H1 (cell line): Measurements from ENCODE around the gene GALNT2. TPM values are rescaled to one million over a fixed set of nuclear protein-coding genes. Genes with fewer than 3 reads are reported as not detected.

Experiments
- CTCF ChIA-PET: fragments of 300-600 bp; sonication (Branson Sonifier 250); formaldehyde crosslinking; loops from one replicate; lab custom pipeline; 2021; ENCODE audit not compliant: partially characterized antibody; lab: Charles Lee
- POLR2A ChIA-PET: fragments of 300-600 bp; sonication (Branson Sonifier 250); formaldehyde crosslinking; loops from one replicate; lab custom pipeline; 2021; ENCODE audit warnings: inconsistent platforms; ENCODE audit not compliant: partially characterized antibody; lab: Charles Lee
- DNase-seq, 2 experiments: peaks; one replicate each; pipeline versions ENCODE4 v3.0.0 to v3.0.0-alpha.2; 2010 to 2022; ENCODE audit warnings: low spot score in 2 of 2, low read depth in 1 of 2, mixed read lengths in 1 of 2
- FAIRE-seq: peaks from 2 replicates; lab custom pipeline; 2011; peaks lifted over from hg19 to GRCh38; lab: Jason Lieb, UNC
- H2AFZ ChIP-seq: 2 replicates; pipeline ENCODE4 v1.8.1; 2012; ENCODE audit warnings: low read length, inconsistent platforms
- H2AK5ac ChIP-seq: 2 replicates; pipeline ENCODE4 v1.6.1; 2013; ENCODE audit warnings: low read depth, low read length
- H2BK120ac ChIP-seq: replicated peaks from 2 replicates; pipeline ENCODE3; 2013; ENCODE audit warnings: low read depth, low read length, inconsistent platforms
- H2BK12ac ChIP-seq: 2 replicates; pipeline ENCODE4 v1.6.1; 2013; ENCODE audit warnings: low read depth, low read length
- H2BK15ac ChIP-seq: 2 replicates; pipeline ENCODE4 v1.6.1; 2013; ENCODE audit warnings: low read length
- H2BK20ac ChIP-seq: 2 replicates; pipeline ENCODE4 v1.6.1; 2013; ENCODE audit warnings: low read length
- H2BK5ac ChIP-seq: 2 replicates; pipeline ENCODE4 v1.6.1; 2013; ENCODE audit warnings: low read depth, low read length
- H3K14ac ChIP-seq: 2 replicates; pipeline ENCODE4 v1.6.1; 2013; ENCODE audit warnings: inconsistent platforms; ENCODE audit not compliant: insufficient read length
- H3K18ac ChIP-seq: 2 replicates; pipeline ENCODE4 v1.6.1; 2013; ENCODE audit warnings: low read length; ENCODE audit errors: extremely low read depth
- H3K23ac ChIP-seq: 2 replicates; pipeline ENCODE4 v1.6.1; 2013; ENCODE audit warnings: inconsistent platforms; ENCODE audit not compliant: insufficient read length
- H3K23me2 ChIP-seq: 2 replicates; pipeline ENCODE4 v1.6.1; 2013; ENCODE audit warnings: low read depth, low read length
- H3K27ac ChIP-seq: 2 replicates; pipeline ENCODE4 v1.6.1; 2011; ENCODE audit warnings: low read depth, low read length, inconsistent platforms
- H3K27me3 ChIP-seq, 4 experiments: replicated peaks in 1 of 4; 1 replicate in 1 of 4; 2 replicates in 3 of 4; pipeline versions ENCODE4 v1.6.1 to v1.8.1; 2011 to 2013; ENCODE audit warnings: low read length in 3 of 4, mild to moderate bottlenecking in 3 of 4, inconsistent platforms in 2 of 4, mixed read lengths in 2 of 4, moderate library complexity in 1 of 4; ENCODE audit not compliant: control insufficient read depth in 3 of 4, insufficient read depth in 3 of 4; ENCODE audit errors: extremely low read depth in 1 of 4
- H3K36me3 ChIP-seq, 4 experiments: 2 replicates each; pipeline versions ENCODE4 v1.6.1 to v1.8.1; 2011 to 2013; ENCODE audit warnings: mild to moderate bottlenecking in 4 of 4, low read length in 3 of 4, moderate library complexity in 2 of 4, control low read depth in 1 of 4, inconsistent platforms in 1 of 4; ENCODE audit not compliant: insufficient read depth in 4 of 4, control insufficient read depth in 2 of 4
- H3K4ac ChIP-seq: replicated peaks from 2 replicates; pipeline ENCODE3; 2013; ENCODE audit warnings: low read length, low read depth, mixed read lengths, inconsistent platforms; ENCODE audit not compliant: insufficient read length
- H3K4me1 ChIP-seq, 4 experiments: replicated peaks in 1 of 4; 1 replicate in 1 of 4; 2 replicates in 3 of 4; pipeline versions ENCODE4 v1.6.1 to v1.8.1; 2011 to 2013; ENCODE audit warnings: low read length in 3 of 4, inconsistent platforms in 2 of 4, mixed read lengths in 1 of 4; ENCODE audit not compliant: insufficient read depth in 4 of 4, control insufficient read depth in 3 of 4
- H3K4me2 ChIP-seq, 2 experiments: 2 replicates each; pipeline versions ENCODE4 v1.6.1 to v1.8.1; 2011 to 2013; ENCODE audit warnings: low read depth in 2 of 2, low read length in 2 of 2, control low read depth in 1 of 2, inconsistent platforms in 1 of 2, mild to moderate bottlenecking in 1 of 2; ENCODE audit not compliant: insufficient read depth in 1 of 2
- H3K4me3 ChIP-seq, 4 experiments: fragments of 200-600, 300-600 bp in 1 of 4; sonication (generic), shearing (Covaris generic), sonication (Bioruptor Twin) in 1 of 4; 2 replicates each; pipeline versions ENCODE4 v1.5.1 to v1.8.1; 2011 to 2016; ENCODE audit warnings: low read length in 4 of 4, low read depth in 3 of 4, control low read depth in 2 of 4, inconsistent platforms in 2 of 4, mild to moderate bottlenecking in 2 of 4, mixed read lengths in 1 of 4, moderate library complexity in 1 of 4; ENCODE audit not compliant: insufficient read depth in 2 of 4; ENCODE audit errors: extremely low read depth in 1 of 4
- H3K56ac ChIP-seq: replicated peaks from 2 replicates; pipeline ENCODE3; 2013; ENCODE audit warnings: low read depth, mild to moderate bottlenecking, mixed read lengths, low read length, inconsistent platforms; ENCODE audit not compliant: insufficient read length
- H3K79me1 ChIP-seq: 2 replicates; pipeline ENCODE4 v1.6.1; 2013; ENCODE audit warnings: low read depth, low read length, control low read depth
- H3K79me2 ChIP-seq, 2 experiments: 2 replicates each; pipeline versions ENCODE4 v1.6.1 to v1.8.1; 2012 to 2013; ENCODE audit warnings: low read length in 2 of 2, mild to moderate bottlenecking in 2 of 2, inconsistent platforms in 1 of 2; ENCODE audit not compliant: insufficient read depth in 2 of 2, control insufficient read depth in 1 of 2
- H3K9ac ChIP-seq, 4 experiments: replicated peaks in 1 of 4; 1 replicate in 1 of 4; 2 replicates in 3 of 4; pipeline versions ENCODE4 v1.6.1 to v1.8.1; 2011 to 2013; ENCODE audit warnings: low read depth in 3 of 4, low read length in 3 of 4, control low read depth in 2 of 4, mild to moderate bottlenecking in 2 of 4, moderate library complexity in 2 of 4, inconsistent platforms in 1 of 4; ENCODE audit errors: extremely low read depth in 1 of 4
- H3K9me3 ChIP-seq, 2 experiments: 2 replicates each; pipeline versions ENCODE4 v1.6.1 to v1.8.1; 2012 to 2013; ENCODE audit warnings: mild to moderate bottlenecking in 2 of 2, moderate library complexity in 2 of 2, control low read depth in 1 of 2, inconsistent platforms in 1 of 2, low read depth in 1 of 2, low read length in 1 of 2, mixed read lengths in 1 of 2; ENCODE audit not compliant: insufficient read depth in 2 of 2
- H4K20me1 ChIP-seq, 2 experiments: replicated peaks in 1 of 2; 2 replicates each; pipeline versions ENCODE3 to v1.8.1; 2011 to 2013; ENCODE audit warnings: inconsistent platforms in 2 of 2, low read length in 2 of 2, mild to moderate bottlenecking in 1 of 2; ENCODE audit not compliant: insufficient read depth in 2 of 2, control insufficient read depth in 1 of 2
- H4K5ac ChIP-seq: 2 replicates; pipeline ENCODE4 v1.6.1; 2013; ENCODE audit warnings: low read length, low read depth, mixed read lengths, inconsistent platforms; ENCODE audit not compliant: insufficient read length
- H4K8ac ChIP-seq: 2 replicates; pipeline ENCODE4 v1.8.0; 2013; ENCODE audit warnings: mild to moderate bottlenecking, moderate library complexity, low read length, inconsistent platforms; ENCODE audit not compliant: insufficient read depth; ENCODE audit errors: extremely low read depth
- H4K91ac ChIP-seq: replicated peaks from 2 replicates; pipeline ENCODE3; 2013; ENCODE audit warnings: low read length, mixed read lengths, inconsistent platforms; ENCODE audit not compliant: insufficient read length
- EP300 ChIP-seq, 2 experiments: IDR thresholded peaks; 1 replicate in 1 of 2; 2 replicates in 1 of 2; pipeline ENCODE4 v1.6.1; 2011 to 2012; ENCODE audit warnings: low read depth in 2 of 2, low read length in 2 of 2, mild to moderate bottlenecking in 2 of 2, borderline replicate concordance in 1 of 2, inconsistent platforms in 1 of 2, moderate library complexity in 1 of 2
- GABPA ChIP-seq: IDR thresholded peaks from 2 replicates; pipeline ENCODE4 v1.6.1; 2011; ENCODE audit warnings: mild to moderate bottlenecking, low read length, moderate library complexity, borderline replicate concordance; ENCODE audit not compliant: insufficient read depth
- HDAC2 ChIP-seq, 2 experiments: fragments of 300-600 bp in 1 of 2; sonication (generic) in 1 of 2; IDR thresholded peaks; 2 replicates each; pipeline ENCODE4 v1.6.1; 2011 to 2012; ENCODE audit warnings: low read depth in 2 of 2, low read length in 2 of 2, mild to moderate bottlenecking in 2 of 2, moderate library complexity in 2 of 2, borderline replicate concordance in 1 of 2, inconsistent platforms in 1 of 2
- WGBS, 2 experiments: shearing (Covaris generic) in 1 of 2; methylation state at CpG; one replicate each; pipeline versions ENCODE4 v1.1.6 to v1.1.7; 2013 to 2015; ENCODE audit warnings: low lambda C conversion rate in 2 of 2, mixed read lengths in 2 of 2, inconsistent platforms in 1 of 2, low coverage in 1 of 2, missing lambda C conversion rate in 1 of 2; ENCODE audit not compliant: insufficient replicate concordance in 2 of 2, insufficient coverage in 1 of 2, insufficient read length in 1 of 2; ENCODE audit errors: extremely low coverage in 1 of 2, missing lambda C conversion rate in 1 of 2; 5-methylcytosine and 5-hydroxymethylcytosine counted together
- polyA plus RNA-seq, 7 experiments: library from polyadenylated mRNA; depleted of rRNA in 3 of 7; stranded (reverse) in 5 of 7; unstranded in 2 of 7; fragments of >200 nt in 5 of 7; fragments of 200-250 nt in 2 of 7; gene quantifications; 1 replicate in 5 of 7; 2 replicates in 1 of 7; 4 replicates in 1 of 7; pipeline versions ENCODE4 v1.2.1 to v1.2.3, GENCODE V29; 2011 to 2013; ENCODE audit warnings: missing spikeins in 2 of 7, mixed read lengths in 2 of 7
- total RNA-seq: library from RNA; stranded (reverse); fragmentation: NEBNext Ultra II Directional; extraction: Animal tissue kit (Norgen Biotek cat#: 25700); gene quantifications from 2 replicates; pipeline ENCODE4 v1.2.1, GENCODE V29; 2021
- TF ChIP-seq, protein P1 (sequence below), 3 experiments: IDR thresholded peaks; 1 replicate in 2 of 3; 2 replicates in 1 of 3; pipeline versions ENCODE4 v1.5.1 to v1.6.1; 2011; ENCODE audit warnings: low read length in 3 of 3, mild to moderate bottlenecking in 3 of 3, inconsistent platforms in 2 of 3, low read depth in 1 of 3, moderate library complexity in 1 of 3; ENCODE audit not compliant: insufficient read depth in 1 of 3; ENCODE audit errors: control extremely low read depth in 1 of 3
- TF ChIP-seq, protein P2 (sequence below): IDR thresholded peaks from 2 replicates; pipeline ENCODE4 v1.6.1; 2012; ENCODE audit warnings: low read length, inconsistent platforms
- TF ChIP-seq, protein P3 (sequence below): IDR thresholded peaks from 2 replicates; pipeline ENCODE4 v1.6.1; 2011; ENCODE audit warnings: low read length, improper control_type of control experiment

The GALNT2 gene
- total and polyA plus RNA-seq, 2 of the 8 experiments (the other 6 are each of a cell fraction or from before 2014, with no cell fraction given) = 34.5 to 75.3 TPM

DNA sequence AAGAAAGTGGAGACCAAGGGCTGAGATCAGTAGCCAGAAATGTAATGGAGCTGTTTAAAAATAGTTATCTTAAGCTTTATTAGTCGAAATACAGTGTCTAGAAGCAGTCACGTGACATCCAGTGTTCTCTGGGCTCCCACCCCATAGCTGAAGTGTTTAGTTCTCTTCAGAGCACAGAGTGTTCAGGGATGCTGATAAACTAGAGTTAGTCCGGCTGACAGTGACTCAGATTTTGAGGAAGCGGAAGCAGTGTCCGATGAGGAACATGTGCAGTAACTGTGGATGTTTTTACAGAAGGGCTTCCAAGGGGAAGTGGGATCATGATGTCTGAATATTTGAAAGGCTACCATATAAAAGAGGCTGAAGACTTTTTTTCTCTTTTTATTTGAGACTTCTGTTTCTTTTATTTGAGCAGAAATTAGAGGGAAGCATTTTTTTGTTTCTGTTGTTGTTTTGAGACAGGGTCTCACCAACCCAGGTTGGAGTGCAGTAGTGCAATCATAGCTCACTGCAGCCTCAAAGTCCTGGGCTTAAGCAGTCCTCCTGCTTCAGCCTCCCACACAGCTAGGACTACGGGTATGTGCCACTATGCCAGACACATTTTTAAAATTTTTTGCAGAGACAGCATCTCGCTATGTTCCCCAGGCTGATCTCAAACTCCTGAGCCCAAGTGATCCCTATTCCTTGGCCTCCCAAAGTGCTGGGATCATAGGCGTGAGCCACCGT lies 124.2 kb downstream of the GALNT2 start:
- Histone ChIP-seq H4K5ac (no peak overlapping the region), H3K56ac (no peak overlapping the region), H2AFZ (no peak overlapping the region), H3K27me3 (no peaks in the 10 kb centered on the region), H3K4me2 (no peak overlapping the region), H2AK5ac (no peak overlapping the region), H4K20me1 (no peaks in the 10 kb centered on the region), H3K79me1 (peaks cover 2% of the 10 kb centered on the region; the same call in 1 of the 2 replicates), H3K9ac (no peak overlapping the region), H3K23me2 (no peaks in the 10 kb centered on the region), H3K23ac (no peak overlapping the region), H3K79me2 (peaks cover 0 to 2% of the 10 kb centered on the region in 2 experiments; a peak in 1 of 4 replicates), H3K14ac (no peak overlapping the region), H2BK5ac (no peak overlapping the region), H3K27ac (no peak overlapping the region), H2BK12ac (no peak overlapping the region), H3K4ac (no peak overlapping the region), H4K8ac (no peak overlapping the region), H2BK15ac (no peak overlapping the region), H2BK20ac (no peak overlapping the region), H3K4me1 (no peaks in the 10 kb centered on the region; a peak in 3 of 7 replicates), H4K91ac (no peak overlapping the region), H3K9me3 (no peaks in the 10 kb centered on the region), H3K36me3 (no peaks in the 10 kb centered on the region), H3K4me3 (no peak overlapping the region), H2BK120ac (no peak overlapping the region), H3K18ac (no peak overlapping the region)
- FAIRE-seq (no peak), DNase-seq (no peak)
- WGBS, 2 experiments = 97% methylated on average over 9 of the region's 9 CpGs; no CpG with 5 or more reads in 1 of the 2 experiments
- CTCF ChIA-PET = no interaction called here
- POLR2A ChIA-PET = no interaction called here
- TF ChIP-seq HDAC2 (IDR thresholded peaks at IDR 0.05; ENCODE audit: borderline replicate concordance in 1 of 2, low read depth in 2 of 2, low read length in 2 of 2) (no peak), GABPA (no peak), EP300 (IDR thresholded peaks at IDR 0.05; ENCODE audit: borderline replicate concordance in 1 of 2, low read depth in 2 of 2, low read length in 2 of 2) (no peak)
- TF ChIP-seq, protein P1, sequence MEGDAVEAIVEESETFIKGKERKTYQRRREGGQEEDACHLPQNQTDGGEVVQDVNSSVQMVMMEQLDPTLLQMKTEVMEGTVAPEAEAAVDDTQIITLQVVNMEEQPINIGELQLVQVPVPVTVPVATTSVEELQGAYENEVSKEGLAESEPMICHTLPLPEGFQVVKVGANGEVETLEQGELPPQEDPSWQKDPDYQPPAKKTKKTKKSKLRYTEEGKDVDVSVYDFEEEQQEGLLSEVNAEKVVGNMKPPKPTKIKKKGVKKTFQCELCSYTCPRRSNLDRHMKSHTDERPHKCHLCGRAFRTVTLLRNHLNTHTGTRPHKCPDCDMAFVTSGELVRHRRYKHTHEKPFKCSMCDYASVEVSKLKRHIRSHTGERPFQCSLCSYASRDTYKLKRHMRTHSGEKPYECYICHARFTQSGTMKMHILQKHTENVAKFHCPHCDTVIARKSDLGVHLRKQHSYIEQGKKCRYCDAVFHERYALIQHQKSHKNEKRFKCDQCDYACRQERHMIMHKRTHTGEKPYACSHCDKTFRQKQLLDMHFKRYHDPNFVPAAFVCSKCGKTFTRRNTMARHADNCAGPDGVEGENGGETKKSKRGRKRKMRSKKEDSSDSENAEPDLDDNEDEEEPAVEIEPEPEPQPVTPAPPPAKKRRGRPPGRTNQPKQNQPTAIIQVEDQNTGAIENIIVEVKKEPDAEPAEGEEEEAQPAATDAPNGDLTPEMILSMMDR (IDR thresholded peaks at IDR 0.05; ENCODE audit: control extremely low read depth in 1 of 3, insufficient read depth in 1 of 3, low read depth in 1 of 3, low read length in 3 of 3) = no peak
- TF ChIP-seq, protein P2, sequence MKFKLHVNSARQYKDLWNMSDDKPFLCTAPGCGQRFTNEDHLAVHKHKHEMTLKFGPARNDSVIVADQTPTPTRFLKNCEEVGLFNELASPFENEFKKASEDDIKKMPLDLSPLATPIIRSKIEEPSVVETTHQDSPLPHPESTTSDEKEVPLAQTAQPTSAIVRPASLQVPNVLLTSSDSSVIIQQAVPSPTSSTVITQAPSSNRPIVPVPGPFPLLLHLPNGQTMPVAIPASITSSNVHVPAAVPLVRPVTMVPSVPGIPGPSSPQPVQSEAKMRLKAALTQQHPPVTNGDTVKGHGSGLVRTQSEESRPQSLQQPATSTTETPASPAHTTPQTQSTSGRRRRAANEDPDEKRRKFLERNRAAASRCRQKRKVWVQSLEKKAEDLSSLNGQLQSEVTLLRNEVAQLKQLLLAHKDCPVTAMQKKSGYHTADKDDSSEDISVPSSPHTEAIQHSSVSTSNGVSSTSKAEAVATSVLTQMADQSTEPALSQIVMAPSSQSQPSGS = no peak
- TF ChIP-seq, protein P3, sequence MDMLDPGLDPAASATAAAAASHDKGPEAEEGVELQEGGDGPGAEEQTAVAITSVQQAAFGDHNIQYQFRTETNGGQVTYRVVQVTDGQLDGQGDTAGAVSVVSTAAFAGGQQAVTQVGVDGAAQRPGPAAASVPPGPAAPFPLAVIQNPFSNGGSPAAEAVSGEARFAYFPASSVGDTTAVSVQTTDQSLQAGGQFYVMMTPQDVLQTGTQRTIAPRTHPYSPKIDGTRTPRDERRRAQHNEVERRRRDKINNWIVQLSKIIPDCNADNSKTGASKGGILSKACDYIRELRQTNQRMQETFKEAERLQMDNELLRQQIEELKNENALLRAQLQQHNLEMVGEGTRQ = no peak
